GM12865 (cell line): ENCODE data around the gene HARBI1.

Source experiments
- DNase-seq: peaks from one replicate; pipeline ENCODE4 v3.0.0; 2010; ENCODE audit warnings: low read depth
- H3K4me3 ChIP-seq: 2 replicates; pipeline ENCODE4 v1.5.1; 2011; ENCODE audit warnings: mild to moderate bottlenecking, low read depth, low read length, control low read depth
- TF ChIP-seq, protein P1 (sequence below): IDR thresholded peaks from 2 replicates; pipeline ENCODE4 v1.5.1; 2011; ENCODE audit warnings: low read length, control low read depth, low read depth, inconsistent platforms; ENCODE audit not compliant: insufficient read depth; ENCODE audit errors: missing control alignments

The HARBI1 gene

DNA sequence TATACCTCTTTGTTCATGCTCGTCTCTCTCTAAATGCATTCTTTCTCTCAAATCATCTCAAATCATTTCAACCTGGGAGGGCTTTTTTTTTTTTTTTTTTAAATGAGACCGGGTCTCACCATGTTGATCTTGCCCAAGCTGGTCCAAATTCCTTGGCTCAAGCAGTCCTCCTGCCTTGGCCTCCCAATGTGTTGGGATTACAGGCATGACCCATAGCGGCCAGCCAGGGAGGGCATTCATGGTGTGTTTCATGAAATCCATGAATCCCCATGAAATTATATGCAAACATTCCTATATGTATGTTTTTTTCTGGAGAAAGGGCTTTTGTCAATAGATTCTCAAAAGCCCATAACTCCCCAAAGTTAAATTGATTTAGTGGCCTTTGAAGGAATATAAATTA, 26.5 kb upstream of the HARBI1 start:
- no peak overlapping the region for H3K4me3 ChIP-seq
- no peak for DNase-seq

DNA sequence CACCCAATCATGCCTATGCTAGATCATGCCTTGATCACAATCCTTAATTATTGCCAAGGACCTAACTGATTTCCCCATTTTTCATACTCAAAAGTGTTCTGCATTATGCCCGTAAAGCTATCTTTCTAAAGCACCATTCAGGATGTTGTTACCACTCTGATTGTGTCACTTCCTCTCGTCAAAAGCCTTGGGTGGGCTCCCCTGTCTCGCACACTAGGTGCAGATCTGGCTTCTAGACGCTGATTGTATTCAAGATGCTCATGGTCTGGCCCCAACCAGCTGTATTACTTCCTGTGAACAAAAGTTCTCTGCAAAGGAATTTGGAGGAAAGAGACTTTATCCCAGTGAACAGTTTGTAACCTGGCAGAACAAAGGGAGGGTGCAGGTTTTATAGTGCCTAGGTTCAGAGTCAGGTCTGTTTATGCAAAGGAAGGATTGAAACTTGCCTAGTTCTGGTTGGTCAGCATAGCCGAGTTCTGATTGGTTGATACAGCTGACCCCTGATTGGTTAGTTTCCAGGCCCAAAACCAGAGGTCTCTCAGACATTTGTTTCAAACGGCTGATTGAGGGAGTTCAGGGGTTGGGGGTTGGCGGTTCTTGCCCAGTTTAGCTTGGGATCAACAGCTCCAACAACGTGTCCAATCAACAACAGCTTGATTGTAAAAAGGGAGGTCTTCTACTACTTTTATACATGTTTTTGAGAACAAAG, 25.8 kb upstream of the HARBI1 start:
- TF ChIP-seq, protein P1, sequence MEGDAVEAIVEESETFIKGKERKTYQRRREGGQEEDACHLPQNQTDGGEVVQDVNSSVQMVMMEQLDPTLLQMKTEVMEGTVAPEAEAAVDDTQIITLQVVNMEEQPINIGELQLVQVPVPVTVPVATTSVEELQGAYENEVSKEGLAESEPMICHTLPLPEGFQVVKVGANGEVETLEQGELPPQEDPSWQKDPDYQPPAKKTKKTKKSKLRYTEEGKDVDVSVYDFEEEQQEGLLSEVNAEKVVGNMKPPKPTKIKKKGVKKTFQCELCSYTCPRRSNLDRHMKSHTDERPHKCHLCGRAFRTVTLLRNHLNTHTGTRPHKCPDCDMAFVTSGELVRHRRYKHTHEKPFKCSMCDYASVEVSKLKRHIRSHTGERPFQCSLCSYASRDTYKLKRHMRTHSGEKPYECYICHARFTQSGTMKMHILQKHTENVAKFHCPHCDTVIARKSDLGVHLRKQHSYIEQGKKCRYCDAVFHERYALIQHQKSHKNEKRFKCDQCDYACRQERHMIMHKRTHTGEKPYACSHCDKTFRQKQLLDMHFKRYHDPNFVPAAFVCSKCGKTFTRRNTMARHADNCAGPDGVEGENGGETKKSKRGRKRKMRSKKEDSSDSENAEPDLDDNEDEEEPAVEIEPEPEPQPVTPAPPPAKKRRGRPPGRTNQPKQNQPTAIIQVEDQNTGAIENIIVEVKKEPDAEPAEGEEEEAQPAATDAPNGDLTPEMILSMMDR = no peak
- no peak overlapping the region for H3K4me3 ChIP-seq
- no peak for DNase-seq

More for the DNA sequence above, 26.5 kb upstream of the HARBI1 start:
- TF ChIP-seq, protein P1 = no peak

DNA sequence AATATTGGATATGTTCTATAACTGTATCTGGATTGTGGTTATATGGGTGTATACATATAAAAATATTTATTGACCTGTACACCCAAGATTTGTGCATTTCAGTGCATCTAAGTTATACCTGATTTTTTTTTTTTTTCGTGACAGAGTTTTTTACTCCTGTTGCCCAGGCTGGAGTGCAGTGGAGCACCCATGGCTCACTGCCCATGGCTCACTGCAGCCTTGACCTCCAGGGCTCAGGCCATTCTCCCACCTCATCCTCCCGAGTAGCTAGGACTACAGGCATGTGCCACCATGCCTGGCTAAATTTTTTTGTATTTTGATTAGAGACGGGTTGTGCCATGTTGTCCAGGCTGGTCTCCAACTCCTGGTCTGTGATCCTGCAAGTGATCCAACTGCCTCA, 24.6 kb upstream of the HARBI1 start:
- no peak overlapping the region for H3K4me3 ChIP-seq
- no peak for DNase-seq
- TF ChIP-seq, protein P1 = no peak

DNA sequence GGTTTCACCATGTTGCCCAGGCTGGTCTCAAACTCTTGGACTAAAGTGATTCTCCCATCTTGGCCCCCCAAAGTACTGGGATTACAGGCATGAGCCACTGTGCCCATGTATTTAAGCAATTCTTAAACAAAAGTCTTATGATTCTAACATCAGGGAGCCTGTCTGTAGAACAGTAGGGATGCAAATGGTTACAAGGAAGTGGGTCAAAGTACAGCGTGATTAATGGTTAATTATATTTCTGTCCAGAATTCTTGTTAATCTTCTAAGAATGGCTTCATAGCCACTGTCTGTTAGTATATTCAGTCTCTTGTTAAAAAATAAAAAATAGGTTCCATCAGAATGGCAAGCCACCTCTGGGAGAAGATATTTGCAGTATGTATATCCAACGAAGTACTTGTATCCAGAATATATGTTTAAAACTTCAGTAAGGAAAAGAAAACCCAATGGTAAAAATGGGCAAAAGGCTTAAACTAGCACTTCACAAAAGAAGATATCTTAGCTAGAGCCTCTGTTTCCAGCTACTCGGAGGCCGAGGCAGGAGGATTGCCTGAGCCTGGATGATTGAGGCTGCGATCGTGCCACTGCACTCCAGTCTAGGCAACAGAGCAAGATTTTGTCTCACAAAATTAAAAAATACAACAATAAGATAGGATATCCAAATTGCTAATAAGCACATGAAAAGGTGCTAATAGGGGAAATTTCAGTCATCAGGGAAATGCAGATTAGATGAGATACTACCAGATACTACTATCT, 23.2 kb upstream of the HARBI1 start:
- DNase-seq = no peak

DNA sequence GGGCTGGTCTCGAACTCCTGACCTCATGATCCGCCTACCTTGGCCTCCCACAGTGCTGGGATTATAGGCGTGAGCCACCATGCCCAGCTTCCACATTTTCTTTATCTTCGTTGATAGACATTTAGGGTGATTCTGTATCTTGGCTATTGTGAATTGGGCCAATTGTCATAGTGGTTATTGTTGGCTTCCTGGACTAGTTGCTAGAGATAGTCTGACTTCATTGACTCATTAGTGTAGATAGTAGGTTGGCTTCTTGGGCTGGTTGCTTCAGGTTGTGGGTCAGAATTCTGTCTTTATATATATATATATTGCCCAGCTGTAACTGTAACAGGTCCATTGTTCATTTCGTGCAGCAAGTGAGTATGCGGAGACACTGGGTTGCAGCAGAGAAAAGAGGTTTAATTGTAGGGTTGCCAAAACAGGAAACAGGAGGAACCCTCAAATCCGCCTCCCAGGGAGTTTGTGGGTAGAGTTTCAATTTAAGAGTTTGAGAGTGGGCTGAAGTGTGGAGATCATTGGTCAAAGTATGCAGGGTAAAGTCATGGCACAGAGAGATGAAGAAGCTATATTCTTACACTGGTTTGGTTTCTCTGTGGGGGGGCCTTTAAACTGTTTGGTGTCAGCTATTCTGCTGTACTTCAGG, 22.3 kb upstream of the HARBI1 start:
- H3K4me3 ChIP-seq = no peak overlapping the region
- TF ChIP-seq, protein P1 = no peak
- DNase-seq = no peak

More for the DNA sequence above, 23.2 kb upstream of the HARBI1 start:
- no peak overlapping the region for H3K4me3 ChIP-seq
- TF ChIP-seq, protein P1 = no peak

DNA sequence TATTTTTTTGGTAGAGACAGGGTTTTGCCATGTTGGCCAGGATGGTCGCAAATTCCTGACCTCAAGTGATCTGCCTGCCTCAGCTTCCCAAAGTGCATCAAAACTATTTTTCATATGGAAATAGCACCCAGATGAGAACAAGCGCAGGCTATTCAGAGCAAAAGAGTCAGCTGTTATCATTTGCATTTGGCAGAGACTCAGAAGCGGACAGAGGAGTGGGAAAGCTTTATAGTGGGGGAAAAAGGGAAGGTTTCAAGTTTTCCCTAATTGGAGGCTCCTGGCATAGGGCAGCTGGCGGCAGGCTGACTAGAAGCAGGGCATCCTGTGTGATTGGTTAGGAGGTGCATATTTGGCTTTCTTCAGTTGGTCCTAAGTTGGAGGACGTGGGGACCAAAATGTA, 20.5 kb upstream of the HARBI1 start:
- DNase-seq = no peak
- TF ChIP-seq, protein P1 = no peak
- H3K4me3 ChIP-seq = no peak overlapping the region
